WTC11 (cell line): Measurements from ENCODE around the gene LIN7B. TPM values are rescaled to one million over a fixed set of nuclear protein-coding genes. Genes with fewer than 3 reads are reported as not detected.

ENCODE experiments used
- ATAC-seq: fragments of 200-7000 bp; cut with Tn5 transposase; 2 replicates; pipeline ENCODE4 v1.10.0; 2021; ENCODE audit warnings: mild to moderate bottlenecking, moderate library complexity
- CTCF ChIA-PET: fragments of 300-600 bp; sonication (Branson Sonifier 250); formaldehyde crosslinking; loops from one replicate; lab custom pipeline; 2021; ENCODE audit warnings: antibody characterized with exemption; lab: Charles Lee
- POLR2A ChIA-PET: fragments of 350-600 bp; sonication (Branson Sonifier 250); formaldehyde crosslinking; loops from one replicate; lab custom pipeline; 2021; ENCODE audit warnings: antibody characterized with exemption; lab: Charles Lee
- DNase-seq: peaks from one replicate; pipeline ENCODE4 v3.0.0; 2021; ENCODE audit warnings: low spot score
- H3K27ac Mint-ChIP-seq: 2 replicates; pipeline ENCODE4 v1.8.0; 2021; ENCODE audit warnings: mixed read lengths
- H3K27me3 Mint-ChIP-seq: 2 replicates; pipeline ENCODE4 v1.8.0; 2021; ENCODE audit warnings: low read depth, mild to moderate bottlenecking, moderate library complexity, mixed read lengths
- H3K36me3 Mint-ChIP-seq: 2 replicates; pipeline ENCODE4 v1.8.0; 2021; ENCODE audit warnings: mixed read lengths
- H3K4me1 Mint-ChIP-seq: 2 replicates; pipeline ENCODE4 v1.8.0; 2022; ENCODE audit warnings: mixed read lengths
- H3K4me3 Mint-ChIP-seq: 2 replicates; pipeline ENCODE4 v1.8.0; 2021; ENCODE audit warnings: mild to moderate bottlenecking, moderate library complexity, mixed read lengths
- H3K9me3 Mint-ChIP-seq: 2 replicates; pipeline ENCODE4 v1.8.0; 2021; ENCODE audit warnings: mixed read lengths
- ESRRA ChIP-seq: sonication (generic); formaldehyde crosslinking; IDR thresholded peaks from 2 replicates; pipeline ENCODE4 v1.8.1; 2022; ENCODE audit warnings: mild to moderate bottlenecking, missing genetic modification reagents, borderline replicate concordance
- ETV6 ChIP-seq: sonication (generic); formaldehyde crosslinking; IDR thresholded peaks from 2 replicates; pipeline ENCODE4 v1.8.1; 2022; ENCODE audit warnings: mild to moderate bottlenecking, missing genetic modification reagents
- FOXJ3 ChIP-seq: sonication (generic); formaldehyde crosslinking; IDR thresholded peaks from 2 replicates; pipeline ENCODE4 v1.9.0; 2021; ENCODE audit warnings: missing genetic modification reagents, mild to moderate bottlenecking, borderline replicate concordance
- GRHL2 ChIP-seq: fragments of 250-450 bp; sonication (Bioruptor Pico); IDR thresholded peaks from 2 replicates; pipeline ENCODE4 v1.8.0; 2022; ENCODE audit warnings: mild to moderate bottlenecking, moderate library complexity; ENCODE audit not compliant: insufficient replicate concordance, severe bottlenecking
- HMGA2 ChIP-seq: fragments of 250-450 bp; sonication (Bioruptor Pico); IDR thresholded peaks from 2 replicates; pipeline ENCODE4 v1.4.0; 2021; ENCODE audit warnings: mild to moderate bottlenecking, moderate library complexity
- NFATC4 ChIP-seq: fragments of 250-450 bp; sonication (Bioruptor Pico); IDR thresholded peaks from 2 replicates; pipeline ENCODE4 v1.9.0; 2021; ENCODE audit warnings: mild to moderate bottlenecking
- SP1 ChIP-seq: sonication (generic); formaldehyde crosslinking; conservative IDR thresholded peaks from 2 replicates; pipeline ENCODE4 v1.8.1; 2022; ENCODE audit warnings: missing genetic modification reagents
- ZNF263 ChIP-seq: sonication (generic); formaldehyde crosslinking; IDR thresholded peaks from 2 replicates; pipeline ENCODE4 v1.8.1; 2022; ENCODE audit warnings: low read depth, mild to moderate bottlenecking, moderate library complexity, missing genetic modification reagents
- ZNF317 ChIP-seq: sonication (generic); formaldehyde crosslinking; IDR thresholded peaks from 2 replicates; pipeline ENCODE4 v1.8.1; 2023; ENCODE audit warnings: low read depth, mild to moderate bottlenecking, moderate library complexity, missing genetic modification reagents, borderline replicate concordance
- ZNF423 ChIP-seq: fragments of 250-450 bp; sonication (Bioruptor Pico); IDR thresholded peaks from 2 replicates; pipeline ENCODE4 v2.1.2; 2022; ENCODE audit warnings: mild to moderate bottlenecking, moderate library complexity
- ZNF671 ChIP-seq: fragments of 250-450 bp; sonication (Bioruptor Pico); IDR thresholded peaks from 2 replicates; pipeline ENCODE4 v1.8.0; 2021; ENCODE audit warnings: mild to moderate bottlenecking
- total RNA-seq: library from RNA; stranded (reverse); gene quantifications from 3 replicates; pipeline ENCODE4 v1.2.3, GENCODE V29; 2021
- TF ChIP-seq, protein P1 (sequence below): fragments of 250-450 bp; sonication (Bioruptor Pico); IDR thresholded peaks from 2 replicates; pipeline ENCODE4 v1.9.0; 2021; ENCODE audit warnings: mild to moderate bottlenecking
- TF ChIP-seq, protein P2 (sequence below): fragments of 250-450 bp; sonication (Bioruptor Pico); IDR thresholded peaks from 2 replicates; pipeline ENCODE4 v1.9.0; 2021; ENCODE audit warnings: mild to moderate bottlenecking, borderline replicate concordance
- TF ChIP-seq, protein P3 (sequence below): sonication (generic); formaldehyde crosslinking; IDR thresholded peaks from 2 replicates; pipeline ENCODE4 v1.8.1; 2023; ENCODE audit warnings: mild to moderate bottlenecking, missing genetic modification reagents, borderline replicate concordance
- TF ChIP-seq, protein P4 (sequence below): sonication (generic); formaldehyde crosslinking; IDR thresholded peaks from 2 replicates; pipeline ENCODE4 v1.8.1; 2022; ENCODE audit warnings: missing genetic modification reagents, borderline replicate concordance
- TF ChIP-seq, protein P5 (sequence below): sonication (generic); formaldehyde crosslinking; IDR thresholded peaks from 2 replicates; pipeline ENCODE4 v1.8.1; 2023; ENCODE audit warnings: mild to moderate bottlenecking, missing genetic modification reagents
- TF ChIP-seq, protein P6 (sequence below): sonication (generic); formaldehyde crosslinking; IDR thresholded peaks from 2 replicates; pipeline ENCODE4 v1.8.1; 2023; ENCODE audit warnings: mild to moderate bottlenecking, missing genetic modification reagents
- TF ChIP-seq, protein P7 (sequence below): fragments of 250-450 bp; sonication (Bioruptor Pico); IDR thresholded peaks from 2 replicates; pipeline ENCODE4 v1.8.0; 2021; ENCODE audit warnings: mild to moderate bottlenecking

Gene LIN7B
- total RNA-seq, 1 experiment from 2014 or later: 5.1 TPM

DNA sequence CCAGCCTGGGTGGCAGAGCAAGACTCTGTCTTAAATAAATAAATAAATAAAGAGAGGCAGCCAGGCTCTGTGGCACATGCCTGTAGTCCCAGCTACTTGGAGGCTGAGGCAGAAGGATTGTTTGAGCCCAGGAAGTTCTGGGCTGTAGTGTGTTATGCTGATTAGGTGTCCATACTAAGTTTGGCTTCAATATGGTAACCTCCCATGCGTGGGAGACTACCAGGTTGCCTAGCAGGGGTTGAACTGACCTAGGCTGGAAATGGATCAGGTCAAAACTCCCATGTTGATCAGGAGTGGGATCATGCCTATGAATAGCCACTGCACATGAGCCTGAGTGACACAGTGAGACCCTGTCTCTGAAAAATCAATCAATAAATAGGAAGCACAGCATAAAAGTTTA lies 32.9 kb upstream of the LIN7B start:
- POLR2A ChIA-PET: no interaction called here
- Mint-ChIP-seq H3K4me3 (no peak overlapping the region), H3K9me3 (peaks cover 3% of the 10 kb centered on the region; the same call in 1 of the 2 replicates), H3K36me3 (0 out of 2 replicates have a peak, but pooled peaks cover 1% of the 10 kb centered on the region), H3K27ac (no peak overlapping the region)
- no peak for ATAC-seq
- no peak for DNase-seq
- TF ChIP-seq ESRRA (no peak), ETV6 (no peak), ZNF263 (no peak), ZNF423 (CRISPR knock-in tag) (no peak), HMGA2 (no peak), NFATC4 (CRISPR knock-in tag) (no peak)
- TF ChIP-seq, protein P1, sequence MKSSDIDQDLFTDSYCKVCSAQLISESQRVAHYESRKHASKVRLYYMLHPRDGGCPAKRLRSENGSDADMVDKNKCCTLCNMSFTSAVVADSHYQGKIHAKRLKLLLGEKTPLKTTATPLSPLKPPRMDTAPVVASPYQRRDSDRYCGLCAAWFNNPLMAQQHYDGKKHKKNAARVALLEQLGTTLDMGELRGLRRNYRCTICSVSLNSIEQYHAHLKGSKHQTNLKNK (CRISPR knock-in tag): no peak
- TF ChIP-seq, protein P2, sequence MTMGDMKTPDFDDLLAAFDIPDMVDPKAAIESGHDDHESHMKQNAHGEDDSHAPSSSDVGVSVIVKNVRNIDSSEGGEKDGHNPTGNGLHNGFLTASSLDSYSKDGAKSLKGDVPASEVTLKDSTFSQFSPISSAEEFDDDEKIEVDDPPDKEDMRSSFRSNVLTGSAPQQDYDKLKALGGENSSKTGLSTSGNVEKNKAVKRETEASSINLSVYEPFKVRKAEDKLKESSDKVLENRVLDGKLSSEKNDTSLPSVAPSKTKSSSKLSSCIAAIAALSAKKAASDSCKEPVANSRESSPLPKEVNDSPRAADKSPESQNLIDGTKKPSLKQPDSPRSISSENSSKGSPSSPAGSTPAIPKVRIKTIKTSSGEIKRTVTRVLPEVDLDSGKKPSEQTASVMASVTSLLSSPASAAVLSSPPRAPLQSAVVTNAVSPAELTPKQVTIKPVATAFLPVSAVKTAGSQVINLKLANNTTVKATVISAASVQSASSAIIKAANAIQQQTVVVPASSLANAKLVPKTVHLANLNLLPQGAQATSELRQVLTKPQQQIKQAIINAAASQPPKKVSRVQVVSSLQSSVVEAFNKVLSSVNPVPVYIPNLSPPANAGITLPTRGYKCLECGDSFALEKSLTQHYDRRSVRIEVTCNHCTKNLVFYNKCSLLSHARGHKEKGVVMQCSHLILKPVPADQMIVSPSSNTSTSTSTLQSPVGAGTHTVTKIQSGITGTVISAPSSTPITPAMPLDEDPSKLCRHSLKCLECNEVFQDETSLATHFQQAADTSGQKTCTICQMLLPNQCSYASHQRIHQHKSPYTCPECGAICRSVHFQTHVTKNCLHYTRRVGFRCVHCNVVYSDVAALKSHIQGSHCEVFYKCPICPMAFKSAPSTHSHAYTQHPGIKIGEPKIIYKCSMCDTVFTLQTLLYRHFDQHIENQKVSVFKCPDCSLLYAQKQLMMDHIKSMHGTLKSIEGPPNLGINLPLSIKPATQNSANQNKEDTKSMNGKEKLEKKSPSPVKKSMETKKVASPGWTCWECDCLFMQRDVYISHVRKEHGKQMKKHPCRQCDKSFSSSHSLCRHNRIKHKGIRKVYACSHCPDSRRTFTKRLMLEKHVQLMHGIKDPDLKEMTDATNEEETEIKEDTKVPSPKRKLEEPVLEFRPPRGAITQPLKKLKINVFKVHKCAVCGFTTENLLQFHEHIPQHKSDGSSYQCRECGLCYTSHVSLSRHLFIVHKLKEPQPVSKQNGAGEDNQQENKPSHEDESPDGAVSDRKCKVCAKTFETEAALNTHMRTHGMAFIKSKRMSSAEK (CRISPR knock-in tag): no peak
- TF ChIP-seq, protein P3, sequence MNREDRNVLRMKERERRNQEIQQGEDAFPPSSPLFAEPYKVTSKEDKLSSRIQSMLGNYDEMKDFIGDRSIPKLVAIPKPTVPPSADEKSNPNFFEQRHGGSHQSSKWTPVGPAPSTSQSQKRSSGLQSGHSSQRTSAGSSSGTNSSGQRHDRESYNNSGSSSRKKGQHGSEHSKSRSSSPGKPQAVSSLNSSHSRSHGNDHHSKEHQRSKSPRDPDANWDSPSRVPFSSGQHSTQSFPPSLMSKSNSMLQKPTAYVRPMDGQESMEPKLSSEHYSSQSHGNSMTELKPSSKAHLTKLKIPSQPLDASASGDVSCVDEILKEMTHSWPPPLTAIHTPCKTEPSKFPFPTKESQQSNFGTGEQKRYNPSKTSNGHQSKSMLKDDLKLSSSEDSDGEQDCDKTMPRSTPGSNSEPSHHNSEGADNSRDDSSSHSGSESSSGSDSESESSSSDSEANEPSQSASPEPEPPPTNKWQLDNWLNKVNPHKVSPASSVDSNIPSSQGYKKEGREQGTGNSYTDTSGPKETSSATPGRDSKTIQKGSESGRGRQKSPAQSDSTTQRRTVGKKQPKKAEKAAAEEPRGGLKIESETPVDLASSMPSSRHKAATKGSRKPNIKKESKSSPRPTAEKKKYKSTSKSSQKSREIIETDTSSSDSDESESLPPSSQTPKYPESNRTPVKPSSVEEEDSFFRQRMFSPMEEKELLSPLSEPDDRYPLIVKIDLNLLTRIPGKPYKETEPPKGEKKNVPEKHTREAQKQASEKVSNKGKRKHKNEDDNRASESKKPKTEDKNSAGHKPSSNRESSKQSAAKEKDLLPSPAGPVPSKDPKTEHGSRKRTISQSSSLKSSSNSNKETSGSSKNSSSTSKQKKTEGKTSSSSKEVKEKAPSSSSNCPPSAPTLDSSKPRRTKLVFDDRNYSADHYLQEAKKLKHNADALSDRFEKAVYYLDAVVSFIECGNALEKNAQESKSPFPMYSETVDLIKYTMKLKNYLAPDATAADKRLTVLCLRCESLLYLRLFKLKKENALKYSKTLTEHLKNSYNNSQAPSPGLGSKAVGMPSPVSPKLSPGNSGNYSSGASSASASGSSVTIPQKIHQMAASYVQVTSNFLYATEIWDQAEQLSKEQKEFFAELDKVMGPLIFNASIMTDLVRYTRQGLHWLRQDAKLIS (CRISPR knock-in tag): no peak
- TF ChIP-seq, protein P4, sequence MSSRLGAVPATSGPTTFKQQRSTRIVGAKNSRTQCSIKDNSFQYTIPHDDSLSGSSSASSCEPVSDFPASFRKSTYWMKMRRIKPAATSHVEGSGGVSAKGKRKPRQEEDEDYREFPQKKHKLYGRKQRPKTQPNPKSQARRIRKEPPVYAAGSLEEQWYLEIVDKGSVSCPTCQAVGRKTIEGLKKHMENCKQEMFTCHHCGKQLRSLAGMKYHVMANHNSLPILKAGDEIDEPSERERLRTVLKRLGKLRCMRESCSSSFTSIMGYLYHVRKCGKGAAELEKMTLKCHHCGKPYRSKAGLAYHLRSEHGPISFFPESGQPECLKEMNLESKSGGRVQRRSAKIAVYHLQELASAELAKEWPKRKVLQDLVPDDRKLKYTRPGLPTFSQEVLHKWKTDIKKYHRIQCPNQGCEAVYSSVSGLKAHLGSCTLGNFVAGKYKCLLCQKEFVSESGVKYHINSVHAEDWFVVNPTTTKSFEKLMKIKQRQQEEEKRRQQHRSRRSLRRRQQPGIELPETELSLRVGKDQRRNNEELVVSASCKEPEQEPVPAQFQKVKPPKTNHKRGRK: no peak
- TF ChIP-seq, all 79 proteins: peak for 0
- CTCF ChIA-PET: interaction anchor here (1.3 kb wide), 1 partner anchor 129 kb away, joined by 3 read pairs; no protein-coding TSS in a partner anchor
- Mint-ChIP-seq H3K4me1 (peaks cover 9% of the 10 kb centered on the region), H3K27me3 (peaks cover 35% of the 10 kb centered on the region)

DNA sequence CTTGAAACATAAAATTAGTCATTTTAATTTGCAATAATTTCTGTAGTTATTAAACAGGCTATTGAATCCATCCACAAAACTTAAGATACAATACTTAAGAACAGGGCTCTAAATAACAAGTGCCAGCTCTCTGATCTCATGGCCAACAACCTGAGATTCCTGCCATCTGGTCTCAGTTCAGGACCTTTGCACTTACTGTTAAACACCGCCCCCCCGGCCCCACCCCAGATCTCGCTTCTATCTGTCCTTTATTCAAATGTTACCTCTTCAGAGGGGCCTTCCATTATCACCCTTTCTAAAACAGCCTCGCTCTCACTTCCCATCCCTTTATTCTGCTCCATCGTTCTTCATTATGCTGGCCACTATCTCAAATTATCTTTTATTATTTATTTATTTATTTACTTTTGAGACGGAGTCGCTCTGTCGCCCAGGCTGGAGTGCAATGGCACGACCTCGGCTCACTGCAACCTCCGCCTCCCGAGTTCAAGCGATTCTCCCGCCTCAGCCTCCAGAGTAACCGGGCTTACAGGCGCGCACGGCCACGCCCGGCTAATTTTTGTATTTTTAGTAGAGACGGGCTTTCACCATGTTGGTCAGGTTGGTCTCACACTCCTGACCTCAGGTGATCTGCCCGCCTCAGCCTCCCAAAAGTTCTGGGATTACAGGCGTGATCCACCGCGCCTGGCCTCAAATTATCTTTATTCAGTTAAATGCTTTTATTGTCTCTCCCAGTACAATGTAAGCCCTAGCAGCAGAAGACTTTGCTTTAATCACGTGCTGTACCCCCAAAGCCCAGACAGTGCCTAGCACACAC lies 29.8 kb upstream of the LIN7B start:
- POLR2A ChIA-PET: no interaction called here
- H3K27me3 Mint-ChIP-seq: peaks cover 23% of the 10 kb centered on the region
- H3K9me3 Mint-ChIP-seq: peaks cover 3% of the 10 kb centered on the region; the same call in 1 of the 2 replicates
- no peak for ATAC-seq
- peak overlapping the region; percentile 99 for H3K27ac Mint-ChIP-seq
- H3K4me3 Mint-ChIP-seq: peak overlapping the region; percentile 96
- peaks cover 22% of the 10 kb centered on the region for H3K36me3 Mint-ChIP-seq
- DNase-seq: no peak
- CTCF ChIA-PET: interaction anchor here (0.7 to 2.8 kb wide), 2 partner anchors 11 to 13 kb away, joined by 3 to 9 read pairs; no protein-coding TSS in a partner anchor
- peaks cover 17% of the 10 kb centered on the region for H3K4me1 Mint-ChIP-seq
- TF ChIP-seq, protein P5, sequence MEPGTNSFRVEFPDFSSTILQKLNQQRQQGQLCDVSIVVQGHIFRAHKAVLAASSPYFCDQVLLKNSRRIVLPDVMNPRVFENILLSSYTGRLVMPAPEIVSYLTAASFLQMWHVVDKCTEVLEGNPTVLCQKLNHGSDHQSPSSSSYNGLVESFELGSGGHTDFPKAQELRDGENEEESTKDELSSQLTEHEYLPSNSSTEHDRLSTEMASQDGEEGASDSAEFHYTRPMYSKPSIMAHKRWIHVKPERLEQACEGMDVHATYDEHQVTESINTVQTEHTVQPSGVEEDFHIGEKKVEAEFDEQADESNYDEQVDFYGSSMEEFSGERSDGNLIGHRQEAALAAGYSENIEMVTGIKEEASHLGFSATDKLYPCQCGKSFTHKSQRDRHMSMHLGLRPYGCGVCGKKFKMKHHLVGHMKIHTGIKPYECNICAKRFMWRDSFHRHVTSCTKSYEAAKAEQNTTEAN (CRISPR knock-in tag): no peak
- TF ChIP-seq ZNF671: no peak
- TF ChIP-seq ZNF317 (CRISPR knock-in tag): no peak
- no peak for TF ChIP-seq SP1 (CRISPR knock-in tag)
- TF ChIP-seq, protein P6, sequence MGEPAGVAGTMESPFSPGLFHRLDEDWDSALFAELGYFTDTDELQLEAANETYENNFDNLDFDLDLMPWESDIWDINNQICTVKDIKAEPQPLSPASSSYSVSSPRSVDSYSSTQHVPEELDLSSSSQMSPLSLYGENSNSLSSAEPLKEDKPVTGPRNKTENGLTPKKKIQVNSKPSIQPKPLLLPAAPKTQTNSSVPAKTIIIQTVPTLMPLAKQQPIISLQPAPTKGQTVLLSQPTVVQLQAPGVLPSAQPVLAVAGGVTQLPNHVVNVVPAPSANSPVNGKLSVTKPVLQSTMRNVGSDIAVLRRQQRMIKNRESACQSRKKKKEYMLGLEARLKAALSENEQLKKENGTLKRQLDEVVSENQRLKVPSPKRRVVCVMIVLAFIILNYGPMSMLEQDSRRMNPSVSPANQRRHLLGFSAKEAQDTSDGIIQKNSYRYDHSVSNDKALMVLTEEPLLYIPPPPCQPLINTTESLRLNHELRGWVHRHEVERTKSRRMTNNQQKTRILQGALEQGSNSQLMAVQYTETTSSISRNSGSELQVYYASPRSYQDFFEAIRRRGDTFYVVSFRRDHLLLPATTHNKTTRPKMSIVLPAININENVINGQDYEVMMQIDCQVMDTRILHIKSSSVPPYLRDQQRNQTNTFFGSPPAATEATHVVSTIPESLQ: no peak
- TF ChIP-seq FOXJ3: no peak
- TF ChIP-seq, protein P7, sequence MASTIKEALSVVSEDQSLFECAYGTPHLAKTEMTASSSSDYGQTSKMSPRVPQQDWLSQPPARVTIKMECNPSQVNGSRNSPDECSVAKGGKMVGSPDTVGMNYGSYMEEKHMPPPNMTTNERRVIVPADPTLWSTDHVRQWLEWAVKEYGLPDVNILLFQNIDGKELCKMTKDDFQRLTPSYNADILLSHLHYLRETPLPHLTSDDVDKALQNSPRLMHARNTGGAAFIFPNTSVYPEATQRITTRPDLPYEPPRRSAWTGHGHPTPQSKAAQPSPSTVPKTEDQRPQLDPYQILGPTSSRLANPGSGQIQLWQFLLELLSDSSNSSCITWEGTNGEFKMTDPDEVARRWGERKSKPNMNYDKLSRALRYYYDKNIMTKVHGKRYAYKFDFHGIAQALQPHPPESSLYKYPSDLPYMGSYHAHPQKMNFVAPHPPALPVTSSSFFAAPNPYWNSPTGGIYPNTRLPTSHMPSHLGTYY: no peak
- TF ChIP-seq, protein P1 (CRISPR knock-in tag): no peak
- TF ChIP-seq GRHL2 (CRISPR knock-in tag): no peak
- TF ChIP-seq ZNF423 (CRISPR knock-in tag): no peak
